PC-3 (cell line): ENCODE results near the gene SLC27A4.

Experiments
- EZH2 ChIP-seq: fragments of 300-600 bp; sonication (generic); IDR thresholded peaks from one replicate; pipeline ENCODE4 v1.6.1; 2017; ENCODE audit warnings: antibody characterized with exemption, mild to moderate bottlenecking, low read length; ENCODE audit not compliant: unreplicated experiment
- EZH2phosphoT487 ChIP-seq: fragments of 300-600 bp; sonication (generic); IDR thresholded peaks from 2 replicates; pipeline ENCODE4 v1.6.1; 2018; ENCODE audit warnings: mild to moderate bottlenecking, antibody characterized with exemption, low read length, borderline replicate concordance
- TF ChIP-seq, protein P1 (sequence below): fragments of 300-600 bp; sonication (generic); conservative IDR thresholded peaks from 2 replicates; pipeline ENCODE4 v1.5.1; 2017; ENCODE audit warnings: antibody characterized with exemption, low read depth, mild to moderate bottlenecking, low read length

DNA sequence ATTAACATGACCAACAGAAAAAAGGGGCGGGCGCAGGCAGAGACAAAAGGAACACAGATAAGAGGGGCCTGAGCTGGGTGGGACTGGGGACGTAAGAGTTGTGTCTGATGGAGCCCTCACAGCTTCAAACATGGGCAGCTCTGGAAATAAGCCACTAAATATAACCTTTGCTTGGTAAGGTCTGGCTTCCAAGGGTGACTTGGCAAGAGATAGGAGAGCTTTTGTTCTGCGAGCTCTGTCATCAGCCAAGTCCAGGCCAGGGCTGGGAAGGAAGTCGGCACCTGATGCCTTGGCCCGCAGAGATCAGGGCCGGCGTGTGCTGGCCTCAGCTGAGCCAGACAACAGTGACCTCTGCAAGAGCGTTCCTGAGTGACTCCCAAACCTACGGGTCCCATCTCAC, 29.9 kb upstream of the SLC27A4 start:
- TF ChIP-seq, protein P1, sequence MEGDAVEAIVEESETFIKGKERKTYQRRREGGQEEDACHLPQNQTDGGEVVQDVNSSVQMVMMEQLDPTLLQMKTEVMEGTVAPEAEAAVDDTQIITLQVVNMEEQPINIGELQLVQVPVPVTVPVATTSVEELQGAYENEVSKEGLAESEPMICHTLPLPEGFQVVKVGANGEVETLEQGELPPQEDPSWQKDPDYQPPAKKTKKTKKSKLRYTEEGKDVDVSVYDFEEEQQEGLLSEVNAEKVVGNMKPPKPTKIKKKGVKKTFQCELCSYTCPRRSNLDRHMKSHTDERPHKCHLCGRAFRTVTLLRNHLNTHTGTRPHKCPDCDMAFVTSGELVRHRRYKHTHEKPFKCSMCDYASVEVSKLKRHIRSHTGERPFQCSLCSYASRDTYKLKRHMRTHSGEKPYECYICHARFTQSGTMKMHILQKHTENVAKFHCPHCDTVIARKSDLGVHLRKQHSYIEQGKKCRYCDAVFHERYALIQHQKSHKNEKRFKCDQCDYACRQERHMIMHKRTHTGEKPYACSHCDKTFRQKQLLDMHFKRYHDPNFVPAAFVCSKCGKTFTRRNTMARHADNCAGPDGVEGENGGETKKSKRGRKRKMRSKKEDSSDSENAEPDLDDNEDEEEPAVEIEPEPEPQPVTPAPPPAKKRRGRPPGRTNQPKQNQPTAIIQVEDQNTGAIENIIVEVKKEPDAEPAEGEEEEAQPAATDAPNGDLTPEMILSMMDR, result no peak
- no peak for TF ChIP-seq EZH2
- TF ChIP-seq EZH2phosphoT487, result no peak
